ENCODE data around the gene MAGIX.
"Not testable (repeated sequence)": the region's sequence is repeated elsewhere in the genome, so short reads cannot be mapped to it uniquely, and the experiment has no call there.

The MAGIX gene

GRCh38 chrX:49162620-49163019, at the start of gene MAGIX:
TSS of gene MAGIX (plus strand) at chrX:49162758. CDS start at chrX:49162890, 132 bp downstream.
- DNase-seq: no peak

- DNase-seq: no peak
Observed at GRCh38 chrX:49116076-49116475, 46.5 kb upstream of the MAGIX start.

GRCh38 chrX:49116716-49117115, 45.8 kb upstream of the MAGIX start:
- DNase-seq: no peak

- DNase-seq: no peak
Observed at GRCh38 chrX:49117581-49117980, 45.0 kb upstream of the MAGIX start.

GRCh38 chrX:49120091-49120490, 42.5 kb upstream of the MAGIX start:
- DNase-seq: no peak

GRCh38 chrX:49122499-49122898, 40.1 kb upstream of the MAGIX start:
- no peak for DNase-seq

GRCh38 chrX:49127742-49128258, 34.8 kb upstream of the MAGIX start:
- not testable (repeated sequence) for DNase-seq

- DNase-seq: no peak
Observed at GRCh38 chrX:49129427-49129826, 33.1 kb upstream of the MAGIX start.

- not testable (repeated sequence) for DNase-seq
Observed at GRCh38 chrX:49132275-49132674, 30.3 kb upstream of the MAGIX start.

- no peak for DNase-seq
Observed at GRCh38 chrX:49133759-49134158, 28.8 kb upstream of the MAGIX start.

- DNase-seq: no peak
Observed at GRCh38 chrX:49137492-49137891, 25.1 kb upstream of the MAGIX start.

GRCh38 chrX:49139713-49140112, 22.8 kb upstream of the MAGIX start:
- no peak for DNase-seq

GRCh38 chrX:49142264-49142663, 20.3 kb upstream of the MAGIX start:
- not testable (repeated sequence) for DNase-seq

GRCh38 chrX:49143154-49143553, 19.4 kb upstream of the MAGIX start:
- not testable (repeated sequence) for DNase-seq

- DNase-seq: no peak
Observed at GRCh38 chrX:49147282-49147681, 15.3 kb upstream of the MAGIX start.

GRCh38 chrX:49147936-49148335, 14.6 kb upstream of the MAGIX start:
- DNase-seq: no peak

GRCh38 chrX:49148390-49149100, 14.0 kb upstream of the MAGIX start:
- not testable (repeated sequence) for DNase-seq

GRCh38 chrX:49149291-49149690, 13.3 kb upstream of the MAGIX start:
- not testable (repeated sequence) for DNase-seq

GRCh38 chrX:49153467-49153866, 9.1 kb upstream of the MAGIX start:
- no peak for DNase-seq

GRCh38 chrX:49155243-49155899, 7.2 kb upstream of the MAGIX start:
- peak; percentile 38 to 62 for DNase-seq

- peak; percentile 82 to 86 for DNase-seq
Observed at GRCh38 chrX:49155900-49156837, 6.4 kb upstream of the MAGIX start.

GRCh38 chrX:49157194-49157593, 5.4 kb upstream of the MAGIX start:
- DNase-seq: no peak

- DNase-seq: no peak
Observed at GRCh38 chrX:49160908-49161307, 1.6 kb upstream of the MAGIX start.
